GM12873 (cell line): ENCODE data around the gene SLC25A44.

Experiments
- TF ChIP-seq, protein P1 (sequence below): IDR thresholded peaks from 2 replicates; pipeline ENCODE4 v1.5.1; 2012; ENCODE audit warnings: low read depth, mild to moderate bottlenecking, moderate library complexity, low read length, control low read depth; ENCODE audit not compliant: insufficient read depth; ENCODE audit errors: missing control alignments

SLC25A44 gene

DNA sequence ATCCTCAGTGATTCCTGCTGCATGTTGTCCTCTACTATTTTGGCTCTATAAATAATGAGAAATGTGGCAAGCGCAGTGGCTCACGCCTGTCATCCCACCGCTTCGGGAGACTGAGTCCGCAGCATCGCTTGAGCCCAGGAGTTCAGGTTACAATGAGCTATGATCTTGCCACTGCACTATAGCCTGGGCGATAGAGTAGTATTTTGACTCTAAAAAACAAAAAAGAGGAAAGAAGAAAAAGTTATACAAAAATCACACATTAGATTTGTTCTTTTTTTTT lies 756 bp upstream of the SLC25A44 start:
- TF ChIP-seq, protein P1, sequence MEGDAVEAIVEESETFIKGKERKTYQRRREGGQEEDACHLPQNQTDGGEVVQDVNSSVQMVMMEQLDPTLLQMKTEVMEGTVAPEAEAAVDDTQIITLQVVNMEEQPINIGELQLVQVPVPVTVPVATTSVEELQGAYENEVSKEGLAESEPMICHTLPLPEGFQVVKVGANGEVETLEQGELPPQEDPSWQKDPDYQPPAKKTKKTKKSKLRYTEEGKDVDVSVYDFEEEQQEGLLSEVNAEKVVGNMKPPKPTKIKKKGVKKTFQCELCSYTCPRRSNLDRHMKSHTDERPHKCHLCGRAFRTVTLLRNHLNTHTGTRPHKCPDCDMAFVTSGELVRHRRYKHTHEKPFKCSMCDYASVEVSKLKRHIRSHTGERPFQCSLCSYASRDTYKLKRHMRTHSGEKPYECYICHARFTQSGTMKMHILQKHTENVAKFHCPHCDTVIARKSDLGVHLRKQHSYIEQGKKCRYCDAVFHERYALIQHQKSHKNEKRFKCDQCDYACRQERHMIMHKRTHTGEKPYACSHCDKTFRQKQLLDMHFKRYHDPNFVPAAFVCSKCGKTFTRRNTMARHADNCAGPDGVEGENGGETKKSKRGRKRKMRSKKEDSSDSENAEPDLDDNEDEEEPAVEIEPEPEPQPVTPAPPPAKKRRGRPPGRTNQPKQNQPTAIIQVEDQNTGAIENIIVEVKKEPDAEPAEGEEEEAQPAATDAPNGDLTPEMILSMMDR, result no peak

DNA sequence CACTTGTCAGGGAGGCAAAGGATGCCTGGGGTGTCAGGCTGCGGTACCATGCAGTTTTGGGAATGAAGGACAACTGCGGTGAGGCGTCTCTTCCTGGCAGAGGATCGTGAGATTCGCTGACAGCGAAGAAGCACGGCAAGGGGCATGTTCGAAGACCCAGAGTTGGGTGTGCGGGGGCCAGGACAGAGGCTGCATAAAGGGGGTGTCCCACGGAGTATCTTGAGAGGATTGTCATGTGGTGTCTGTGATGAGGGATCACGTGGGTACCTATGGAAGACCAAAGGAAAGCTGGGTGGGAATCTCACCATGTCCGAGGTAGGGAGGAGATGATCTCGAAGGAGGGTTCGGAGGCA lies 372 bp downstream of the SLC25A44 start:
- TF ChIP-seq, protein P1, result no peak

DNA sequence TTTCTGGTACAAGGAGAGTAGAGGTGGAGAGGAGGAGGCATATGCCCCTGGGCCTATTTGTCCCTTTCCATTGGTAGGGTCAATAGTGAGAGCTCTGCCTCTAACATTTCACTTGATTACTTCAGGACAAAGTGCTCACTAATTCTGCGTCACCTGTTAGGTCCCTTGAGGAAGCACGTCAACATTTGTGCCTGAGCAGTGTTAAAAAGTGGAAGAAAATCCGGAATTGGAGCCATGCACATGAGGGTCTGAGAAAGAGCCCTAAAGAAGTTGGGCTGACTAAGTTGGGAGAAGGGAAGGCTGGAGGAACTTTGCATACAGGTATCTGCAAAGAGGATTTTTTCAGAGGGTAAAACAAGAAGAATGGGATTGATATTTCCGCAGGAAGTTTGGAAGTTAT lies 1.9 kb downstream of the SLC25A44 start:
- TF ChIP-seq, protein P1, result no peak

DNA sequence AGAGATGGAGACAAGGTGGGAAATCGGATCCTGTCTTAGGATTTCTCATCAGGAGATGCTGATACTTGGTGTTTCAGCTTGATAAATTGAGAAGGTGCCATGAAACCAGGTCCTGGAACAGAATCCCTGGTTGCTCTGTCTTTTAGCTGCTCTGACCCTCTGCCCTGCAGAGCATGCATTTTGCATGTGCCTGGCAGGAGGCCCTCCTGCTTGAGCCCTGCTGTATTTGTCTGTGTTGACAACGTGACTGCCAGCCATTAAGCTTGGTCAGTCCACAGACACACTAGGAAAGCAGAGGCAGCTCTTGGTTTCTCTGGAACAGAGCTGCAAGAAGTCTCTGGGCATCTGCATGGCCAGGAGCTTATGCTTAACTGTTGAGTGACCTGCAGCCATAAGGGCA lies 2.5 kb downstream of the SLC25A44 start:
- TF ChIP-seq, protein P1, result no peak

DNA sequence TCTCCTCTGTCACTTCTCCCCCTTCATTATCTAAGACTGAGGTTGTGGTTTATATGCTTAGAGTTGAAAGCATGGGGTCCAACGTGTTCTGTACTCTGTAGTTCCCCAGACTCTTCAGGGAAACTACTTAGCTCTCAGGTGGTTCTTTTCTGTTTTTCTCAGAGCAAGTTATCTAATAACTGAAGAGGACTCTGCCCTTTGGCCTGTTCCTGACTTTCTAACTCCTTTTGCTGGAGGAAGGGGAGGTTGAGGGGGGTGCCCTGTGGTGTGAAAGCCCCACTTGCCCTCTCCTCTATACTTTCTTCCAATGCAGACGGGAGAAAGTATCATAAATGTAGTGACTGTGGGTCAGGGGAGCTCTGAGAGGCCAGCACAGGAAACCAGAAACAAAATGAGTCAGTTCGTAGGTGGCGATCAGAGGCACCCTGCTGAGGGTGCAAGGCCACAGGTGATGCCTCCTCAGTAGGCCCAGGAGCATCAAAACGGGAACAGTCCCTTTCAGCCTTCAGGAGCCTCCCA lies 5.0 kb downstream of the SLC25A44 start:
- TF ChIP-seq, protein P1, result no peak

DNA sequence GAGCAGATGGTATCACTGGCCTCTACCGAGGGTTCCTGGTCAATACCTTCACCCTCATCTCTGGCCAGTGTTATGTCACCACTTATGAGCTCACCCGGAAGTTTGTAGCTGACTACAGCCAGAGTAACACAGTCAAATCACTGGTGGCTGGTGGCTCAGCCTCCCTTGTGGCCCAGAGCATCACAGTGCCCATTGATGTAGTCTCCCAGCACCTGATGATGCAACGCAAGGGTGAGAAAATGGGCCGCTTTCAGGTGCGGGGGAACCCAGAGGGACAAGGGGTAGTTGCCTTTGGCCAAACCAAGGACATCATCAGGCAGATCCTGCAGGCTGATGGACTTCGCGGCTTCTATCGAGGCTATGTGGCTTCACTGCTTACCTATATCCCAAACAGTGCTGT lies 6.1 kb downstream of the SLC25A44 start:
- TF ChIP-seq, protein P1, result no peak

DNA sequence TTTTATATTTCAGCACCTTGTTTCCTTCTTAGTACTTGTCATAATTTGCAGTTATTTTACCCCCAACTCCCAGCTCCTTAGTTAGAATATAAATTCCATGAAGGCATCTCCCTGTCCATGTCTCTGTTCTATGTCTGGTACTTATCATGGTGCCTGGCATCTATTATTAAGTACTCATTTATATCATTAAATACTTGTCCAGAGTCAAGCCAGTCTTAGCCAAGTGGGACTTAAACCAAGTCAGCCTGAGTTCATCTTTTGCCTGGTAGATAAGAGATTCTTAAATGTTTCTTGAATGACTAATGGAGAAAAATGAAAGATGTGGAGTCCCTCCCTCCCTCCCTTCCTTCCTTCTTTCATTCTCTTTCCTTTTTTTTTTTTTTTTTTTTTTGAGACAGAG lies 9.4 kb downstream of the SLC25A44 start:
- TF ChIP-seq, protein P1, result no peak

DNA sequence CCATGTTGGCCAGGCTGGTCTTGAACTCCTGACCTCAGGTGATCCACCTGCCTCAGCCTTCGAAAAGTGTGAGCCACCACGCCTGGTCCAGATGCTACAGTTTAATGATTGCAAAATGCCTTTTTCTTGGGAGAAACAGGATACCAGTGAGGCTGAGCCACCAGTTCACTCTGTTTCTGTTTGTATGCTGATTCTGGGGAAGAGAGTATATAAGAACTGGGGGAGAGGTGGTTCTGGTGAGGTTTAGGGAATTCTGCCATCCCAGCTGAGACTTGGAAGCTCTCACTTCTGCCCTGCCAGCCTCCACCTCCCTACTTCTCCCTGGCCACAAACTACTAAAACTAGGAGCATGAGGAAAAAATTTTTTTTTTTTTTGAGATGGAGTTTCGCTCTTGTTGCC lies 10.8 kb downstream of the SLC25A44 start:
- TF ChIP-seq, protein P1, result no peak
